Activated naive CD8-positive, alpha-beta T cell treated with anti-CD3 and anti-CD28 coated beads for 36 hours (primary cell): ENCODE results near the gene HES5. TPM values are rescaled to one million over a fixed set of nuclear protein-coding genes. Genes with fewer than 3 reads are reported as not detected.

Experiments used
- DNase-seq: peaks from one replicate; pipeline ENCODE4 v3.0.0; 2021
- H3K27ac Mint-ChIP-seq: one replicate; pipeline ENCODE4 v1.8.0; 2022; ENCODE audit warnings: mild to moderate bottlenecking, moderate library complexity, mixed read lengths
- H3K27me3 Mint-ChIP-seq: one replicate; pipeline ENCODE4 v1.8.0; 2022; ENCODE audit warnings: mild to moderate bottlenecking, mixed read lengths
- H3K36me3 Mint-ChIP-seq: one replicate; pipeline ENCODE4 v1.8.0; 2021; ENCODE audit warnings: mild to moderate bottlenecking, mixed read lengths
- H3K4me1 Mint-ChIP-seq: one replicate; pipeline ENCODE4 v1.8.0; 2021; ENCODE audit warnings: mixed read lengths
- H3K4me3 Mint-ChIP-seq: one replicate; pipeline ENCODE4 v1.8.0; 2022; ENCODE audit warnings: mild to moderate bottlenecking, moderate library complexity, mixed read lengths
- H3K9me3 Mint-ChIP-seq: one replicate; pipeline ENCODE4 v1.8.0; 2022; ENCODE audit warnings: mixed read lengths
- total RNA-seq, 2 experiments: library from RNA; stranded (reverse); gene quantifications; one replicate each; pipeline ENCODE4 v1.2.3, GENCODE V29; 2021

HES5 gene
- total RNA-seq, 2 experiments from 2014 or later: 0.28 TPM; not detected in 1

DNA sequence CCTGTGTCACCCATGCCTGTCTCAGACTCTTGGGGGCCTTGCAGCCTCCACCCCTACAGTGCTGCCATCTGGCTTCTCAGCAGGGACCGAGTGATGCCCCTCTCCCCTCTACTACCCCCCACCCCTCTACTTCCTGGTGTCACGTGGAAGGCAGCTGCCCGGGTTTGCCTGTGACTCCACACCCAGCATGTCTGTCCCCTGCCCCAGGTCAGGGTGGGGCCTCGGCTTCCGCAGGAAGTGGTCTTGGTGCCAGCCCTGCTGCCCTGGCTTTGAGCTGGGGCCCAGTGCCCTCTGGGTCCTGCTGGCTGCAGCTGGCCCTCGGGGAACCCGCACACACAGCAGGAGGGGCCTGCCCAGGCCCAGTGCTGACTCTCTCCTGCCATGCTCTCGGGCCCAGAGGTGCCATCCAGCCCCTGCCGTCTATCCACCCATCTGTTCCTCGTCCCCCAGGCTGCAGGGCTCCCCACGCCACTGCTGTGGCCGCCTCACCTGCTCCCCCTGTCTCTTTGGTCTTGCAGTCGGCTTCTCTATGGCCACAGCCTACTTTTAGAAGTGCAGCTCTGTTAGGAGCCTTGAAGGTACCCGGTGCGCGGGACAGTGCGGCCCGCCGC lies 30.0 kb downstream of the HES5 start:
- no peak overlapping the region for H3K4me3 Mint-ChIP-seq
- peaks cover 17% of the 10 kb centered on the region for H3K4me1 Mint-ChIP-seq
- no peak for DNase-seq
- no peaks in the 10 kb centered on the region for H3K36me3 Mint-ChIP-seq
- peak overlapping the region; percentile 74 for H3K27ac Mint-ChIP-seq
- no peaks in the 10 kb centered on the region for H3K9me3 Mint-ChIP-seq
- H3K27me3 Mint-ChIP-seq: no peaks in the 10 kb centered on the region

DNA sequence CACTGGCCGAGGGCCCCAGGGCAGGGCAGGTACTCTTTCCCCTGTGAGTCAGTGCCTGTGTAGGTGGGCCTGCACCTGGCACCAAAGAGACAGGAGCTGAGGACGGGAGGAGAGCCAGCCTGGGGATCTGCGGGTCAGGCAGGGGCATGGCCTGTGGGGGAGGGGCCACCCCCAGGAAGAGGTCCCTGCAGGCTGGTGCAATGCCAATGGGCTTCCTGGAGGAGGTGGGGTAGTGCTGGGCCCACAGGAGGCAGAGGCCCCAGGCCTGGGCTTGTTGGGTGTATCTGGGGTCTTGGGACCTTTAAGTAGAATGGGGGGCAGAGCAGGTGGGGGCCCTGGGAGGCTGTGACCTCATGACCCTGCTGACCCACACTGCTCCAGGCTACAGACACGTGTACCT lies 30.8 kb downstream of the HES5 start:
- DNase-seq: no peak
- no peak overlapping the region for H3K4me3 Mint-ChIP-seq
- H3K9me3 Mint-ChIP-seq: no peaks in the 10 kb centered on the region
- peaks cover 20% of the 10 kb centered on the region for H3K4me1 Mint-ChIP-seq
- H3K27me3 Mint-ChIP-seq: no peaks in the 10 kb centered on the region
- no peaks in the 10 kb centered on the region for H3K36me3 Mint-ChIP-seq
- no peak overlapping the region for H3K27ac Mint-ChIP-seq

DNA sequence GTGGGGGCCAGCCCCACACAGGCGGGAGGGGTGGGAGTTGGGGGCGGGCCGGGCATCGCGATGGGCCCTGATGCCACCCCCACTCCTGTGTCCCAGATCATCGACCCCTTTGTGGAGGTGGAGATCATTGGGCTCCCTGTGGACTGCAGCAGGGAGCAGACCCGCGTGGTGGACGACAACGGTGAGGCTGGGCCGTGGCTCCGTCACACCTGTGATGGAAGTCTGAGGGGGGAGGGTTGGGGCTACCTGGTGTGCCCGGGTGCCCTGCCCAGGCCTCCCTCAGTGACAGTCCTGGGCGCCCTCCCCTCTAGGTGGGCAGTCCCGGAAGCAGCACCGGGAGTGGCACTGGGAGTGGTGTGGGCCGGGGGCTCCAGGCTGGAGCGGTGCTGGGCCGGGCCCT lies 31.4 kb downstream of the HES5 start:
- Mint-ChIP-seq H3K4me3 (no peak overlapping the region), H3K4me1 (peaks cover 26% of the 10 kb centered on the region), H3K36me3 (no peaks in the 10 kb centered on the region), H3K27me3 (no peaks in the 10 kb centered on the region), H3K9me3 (no peaks in the 10 kb centered on the region), H3K27ac (no peak overlapping the region)
- no peak for DNase-seq

DNA sequence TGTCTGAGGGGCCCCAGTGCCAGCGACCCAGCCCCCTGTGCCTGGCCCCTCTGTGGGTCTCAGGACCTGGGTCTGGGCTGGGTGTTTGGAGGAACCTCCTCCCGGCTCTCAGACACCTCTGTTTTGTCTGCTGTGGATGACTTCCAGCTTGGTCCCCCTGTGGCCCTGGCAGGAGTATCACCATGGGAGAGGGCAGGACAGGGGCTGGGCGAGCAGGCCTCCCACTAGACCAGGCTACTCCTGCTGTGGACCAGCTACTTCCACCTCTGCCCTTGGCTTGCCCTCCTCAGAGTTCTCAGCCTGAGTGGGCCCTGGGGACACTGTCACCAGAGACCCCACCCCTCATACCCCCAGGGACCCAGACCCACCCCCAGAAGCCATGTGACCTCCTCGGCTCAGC lies 32.2 kb downstream of the HES5 start:
- Mint-ChIP-seq H3K27ac (no peak overlapping the region), H3K4me1 (peaks cover 33% of the 10 kb centered on the region)

DNA sequence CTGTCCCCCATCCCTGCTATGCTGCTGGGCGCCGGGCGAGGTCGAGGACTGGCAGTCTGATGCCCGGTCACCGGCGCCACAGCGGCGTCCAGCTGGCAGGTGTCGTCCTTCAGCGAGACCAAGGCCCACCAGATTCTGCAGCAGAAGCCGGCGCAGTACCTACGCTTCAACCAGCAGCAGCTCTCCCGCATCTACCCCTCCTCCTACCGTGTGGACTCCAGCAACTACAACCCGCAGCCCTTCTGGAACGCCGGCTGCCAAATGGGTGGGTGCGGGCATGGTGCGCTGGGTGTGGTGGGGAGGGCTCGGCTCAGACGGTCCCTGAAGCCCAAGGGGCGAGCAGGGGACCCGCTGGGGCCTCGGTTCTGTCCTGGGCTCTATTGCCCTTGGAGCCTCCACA lies 33.3 kb downstream of the HES5 start:
- no peak for DNase-seq
- Mint-ChIP-seq H3K27me3 (no peaks in the 10 kb centered on the region), H3K4me3 (no peak overlapping the region), H3K4me1 (peaks cover 34% of the 10 kb centered on the region), H3K36me3 (no peaks in the 10 kb centered on the region), H3K27ac (no peak overlapping the region), H3K9me3 (no peaks in the 10 kb centered on the region)

More for the DNA sequence above, 32.2 kb downstream of the HES5 start:
- Mint-ChIP-seq H3K9me3 (no peaks in the 10 kb centered on the region), H3K27me3 (no peaks in the 10 kb centered on the region), H3K36me3 (no peaks in the 10 kb centered on the region), H3K4me3 (no peak overlapping the region)
- DNase-seq: no peak

DNA sequence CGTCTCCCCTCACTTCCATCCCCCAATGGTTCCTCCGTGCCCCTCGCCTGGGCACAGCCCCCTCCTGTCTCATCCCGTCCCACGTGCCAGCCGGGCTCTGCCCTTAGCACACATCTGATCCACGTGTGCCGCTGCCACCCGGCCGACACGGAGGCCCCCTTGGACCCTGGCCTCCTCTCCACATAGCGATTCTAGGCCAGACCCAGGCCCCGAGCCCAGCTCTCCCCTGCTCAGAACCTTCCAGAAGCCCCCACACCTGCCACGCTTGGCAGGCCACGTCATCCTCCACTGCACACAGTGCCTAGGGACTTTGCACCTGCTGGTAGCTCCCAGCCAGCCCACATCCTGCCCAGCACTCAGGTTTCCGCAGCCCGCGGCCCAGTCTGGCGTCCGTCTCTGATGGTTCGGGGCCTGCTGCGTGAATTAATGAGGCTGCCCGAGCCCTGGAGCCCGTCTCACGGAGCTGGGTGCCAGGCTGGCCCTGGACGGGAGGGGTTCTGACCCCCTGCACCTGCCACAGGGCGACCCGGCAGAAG lies 33.9 kb downstream of the HES5 start:
- Mint-ChIP-seq H3K36me3 (no peaks in the 10 kb centered on the region), H3K27ac (peak overlapping the region; percentile 65), H3K4me3 (no peak overlapping the region), H3K27me3 (no peaks in the 10 kb centered on the region), H3K4me1 (peaks cover 34% of the 10 kb centered on the region), H3K9me3 (no peaks in the 10 kb centered on the region)
- DNase-seq: peak; percentile 26

DNA sequence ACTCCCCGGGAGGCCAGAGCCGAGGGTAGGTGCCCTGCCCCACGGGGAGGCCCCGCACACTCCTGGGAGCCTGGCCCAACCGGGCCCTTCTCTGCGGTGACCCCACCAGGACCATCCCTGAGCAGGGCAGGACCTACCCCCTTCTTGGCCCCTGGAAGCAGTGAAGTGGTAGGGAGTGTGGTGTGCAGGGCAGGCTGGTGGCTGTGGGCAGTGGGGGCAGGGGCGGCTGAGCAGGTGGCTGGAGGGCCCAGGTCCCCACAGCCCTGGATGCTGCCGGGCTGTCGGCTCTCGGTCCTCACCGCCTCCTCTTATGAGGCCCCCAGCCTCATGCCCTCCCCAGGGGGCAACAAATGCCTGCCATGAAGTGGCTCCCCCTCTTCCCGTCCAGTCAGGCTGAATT lies 34.5 kb downstream of the HES5 start:
- no peak for DNase-seq
- H3K36me3 Mint-ChIP-seq: no peaks in the 10 kb centered on the region
- no peaks in the 10 kb centered on the region for H3K9me3 Mint-ChIP-seq
- no peak overlapping the region for H3K4me3 Mint-ChIP-seq
- H3K4me1 Mint-ChIP-seq: peaks cover 34% of the 10 kb centered on the region
- H3K27ac Mint-ChIP-seq: no peak overlapping the region
- H3K27me3 Mint-ChIP-seq: no peaks in the 10 kb centered on the region

DNA sequence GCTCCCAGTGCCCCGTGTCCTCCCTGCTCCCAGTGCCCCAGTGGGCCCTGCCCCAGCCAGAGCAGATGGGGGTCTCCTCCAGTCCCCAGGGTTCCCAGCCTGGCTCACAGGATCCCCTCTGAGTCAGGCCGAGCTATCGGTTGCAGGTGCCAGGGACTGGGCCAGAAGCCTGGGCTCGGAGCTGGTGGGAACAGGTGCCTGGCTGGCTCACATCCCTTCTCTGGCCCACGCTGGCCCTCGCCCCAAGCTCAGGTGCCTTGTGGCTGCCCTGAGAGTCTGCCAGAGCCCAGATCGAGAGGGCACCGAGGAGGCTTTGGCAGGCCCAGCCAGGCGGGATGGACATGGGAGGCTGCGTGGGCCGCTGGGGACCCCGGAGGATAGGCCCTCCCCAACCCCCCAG lies 35.0 kb downstream of the HES5 start:
- DNase-seq: no peak
- no peak overlapping the region for H3K27ac Mint-ChIP-seq
- no peaks in the 10 kb centered on the region for H3K9me3 Mint-ChIP-seq
- no peak overlapping the region for H3K4me3 Mint-ChIP-seq
- H3K36me3 Mint-ChIP-seq: no peaks in the 10 kb centered on the region
- H3K4me1 Mint-ChIP-seq: peaks cover 29% of the 10 kb centered on the region
- no peaks in the 10 kb centered on the region for H3K27me3 Mint-ChIP-seq

DNA sequence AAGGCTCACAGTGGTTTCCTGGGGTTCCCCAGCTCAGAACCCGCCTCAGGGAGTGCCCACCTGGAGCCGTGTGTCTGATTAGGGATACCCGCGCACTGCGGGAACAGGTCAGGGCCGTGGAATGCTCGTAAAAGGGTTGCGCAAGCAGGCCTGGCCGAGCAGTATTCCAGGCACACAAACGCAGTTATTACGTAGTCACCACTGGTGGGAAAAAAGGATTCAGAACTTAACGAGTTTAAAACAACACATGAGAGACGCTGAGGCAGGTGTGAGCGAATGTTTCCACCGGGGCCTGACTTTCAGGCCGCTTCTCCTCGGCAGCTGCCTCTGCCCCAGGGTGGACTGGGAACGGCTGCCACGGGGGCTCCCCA lies 35.8 kb downstream of the HES5 start:
- H3K36me3 Mint-ChIP-seq: no peaks in the 10 kb centered on the region
- no peak for DNase-seq

DNA sequence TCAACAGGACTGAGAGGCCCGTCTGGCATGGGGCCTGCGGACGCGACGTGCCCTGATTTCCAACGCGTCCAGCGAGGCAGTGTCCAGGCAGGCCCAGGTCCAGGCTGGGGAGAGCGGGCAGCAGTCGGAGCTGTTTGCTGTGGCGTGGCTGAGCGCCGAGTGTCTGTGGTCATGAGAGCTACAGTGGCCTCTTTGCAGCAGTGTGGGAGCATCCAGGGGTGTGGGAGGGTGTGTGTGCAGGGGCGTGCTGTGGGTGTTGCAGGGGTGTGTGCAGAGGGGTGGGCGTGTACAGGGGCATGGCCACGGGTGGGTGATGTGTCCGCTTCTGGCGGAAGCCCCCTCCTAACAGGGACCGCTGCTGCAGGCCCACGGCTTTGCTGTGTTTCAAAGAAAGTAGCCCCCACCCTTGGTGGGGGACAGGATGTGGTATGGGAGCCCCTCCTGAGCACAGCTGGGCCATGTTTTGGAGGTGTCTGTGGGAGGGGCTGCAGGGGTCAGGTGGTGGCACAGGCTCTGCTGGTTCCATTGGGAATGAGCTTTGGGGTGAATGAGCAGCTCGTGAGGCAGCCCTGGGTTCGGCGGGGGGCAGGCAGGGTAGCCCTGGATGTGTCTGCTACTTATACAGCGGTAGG lies 36.3 kb downstream of the HES5 start:
- Mint-ChIP-seq H3K36me3 (peaks cover 1% of the 10 kb centered on the region), H3K4me1 (peaks cover 24% of the 10 kb centered on the region), H3K27me3 (no peaks in the 10 kb centered on the region), H3K9me3 (no peaks in the 10 kb centered on the region), H3K27ac (peak overlapping the region; percentile 63), H3K4me3 (no peak overlapping the region)
- DNase-seq: no peak

More for the DNA sequence above, 35.8 kb downstream of the HES5 start:
- Mint-ChIP-seq H3K9me3 (no peaks in the 10 kb centered on the region), H3K4me1 (peaks cover 27% of the 10 kb centered on the region), H3K27me3 (no peaks in the 10 kb centered on the region), H3K27ac (peak overlapping the region; percentile 63), H3K4me3 (no peak overlapping the region)

DNA sequence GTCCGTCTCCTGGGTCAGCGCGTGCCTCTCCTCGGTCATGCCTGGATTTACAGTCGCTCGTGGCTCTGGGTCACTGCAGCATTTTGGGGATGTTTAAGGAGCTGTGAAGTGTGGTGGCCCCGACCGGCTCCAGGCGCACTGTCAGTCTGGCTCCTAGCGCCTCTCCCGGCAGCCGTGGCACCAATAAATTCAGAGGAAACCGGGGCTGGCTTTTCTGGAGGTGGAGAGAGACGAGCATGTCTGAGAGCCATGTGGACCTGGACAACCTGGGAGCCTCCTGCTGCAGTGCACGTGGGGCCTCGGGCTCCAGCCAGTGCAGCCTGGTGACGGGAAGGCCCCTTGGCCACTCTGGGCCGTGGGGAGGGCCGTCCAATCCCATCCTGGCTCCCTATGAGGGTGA lies 36.8 kb downstream of the HES5 start:
- H3K4me1 Mint-ChIP-seq: peaks cover 24% of the 10 kb centered on the region
- no peak for DNase-seq
- no peaks in the 10 kb centered on the region for H3K9me3 Mint-ChIP-seq
- H3K27me3 Mint-ChIP-seq: no peaks in the 10 kb centered on the region
- peaks cover 2% of the 10 kb centered on the region for H3K36me3 Mint-ChIP-seq
- no peak overlapping the region for H3K4me3 Mint-ChIP-seq
- H3K27ac Mint-ChIP-seq: no peak overlapping the region

DNA sequence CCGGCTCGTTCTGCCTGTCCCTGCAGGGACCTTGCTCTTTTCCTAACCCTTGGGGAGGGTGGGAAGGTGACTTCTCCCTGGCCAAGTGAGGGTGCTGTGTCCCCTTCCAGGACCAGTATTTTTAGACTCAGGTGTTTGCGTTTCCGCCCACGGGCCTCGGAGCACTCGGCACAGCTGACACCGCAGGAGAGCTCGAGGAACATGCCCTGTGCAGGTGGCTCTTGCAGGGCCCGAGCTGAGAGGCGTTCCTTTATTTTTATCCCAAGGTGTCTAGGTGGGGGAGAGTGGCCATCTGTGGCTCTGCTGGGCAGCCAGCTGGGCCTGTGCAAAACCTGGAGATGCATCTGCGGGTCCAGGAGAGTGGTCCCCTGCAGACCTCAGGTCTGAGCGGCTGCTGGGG lies 38.0 kb downstream of the HES5 start:
- DNase-seq: no peak
- Mint-ChIP-seq H3K27ac (no peak overlapping the region), H3K36me3 (peaks cover 7% of the 10 kb centered on the region), H3K4me3 (no peak overlapping the region), H3K27me3 (no peaks in the 10 kb centered on the region), H3K4me1 (peaks cover 24% of the 10 kb centered on the region), H3K9me3 (peaks cover 2% of the 10 kb centered on the region)

DNA sequence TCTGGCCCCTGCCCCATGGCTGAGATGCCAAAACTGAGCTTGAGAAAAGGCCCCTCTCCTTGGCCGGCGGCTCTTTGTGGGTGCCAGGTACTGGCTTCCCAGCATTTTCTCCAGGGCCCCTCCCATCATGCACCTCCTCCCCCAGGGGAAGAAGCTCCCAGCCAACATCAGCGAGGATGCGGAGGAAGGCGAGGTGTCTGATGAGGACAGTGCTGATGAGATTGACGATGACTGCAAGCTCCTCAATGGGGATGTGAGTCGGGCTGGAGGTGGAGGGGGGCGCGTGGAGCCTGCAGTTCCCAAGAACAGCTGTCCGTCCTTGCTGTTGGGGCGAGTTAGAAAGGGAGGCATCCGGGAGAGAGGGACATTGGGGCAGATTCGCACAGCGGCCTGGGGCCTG lies 40.4 kb downstream of the HES5 start:
- DNase-seq: no peak
- Mint-ChIP-seq H3K36me3 (peaks cover 7% of the 10 kb centered on the region), H3K9me3 (peaks cover 2% of the 10 kb centered on the region), H3K27me3 (no peaks in the 10 kb centered on the region), H3K4me1 (peaks cover 16% of the 10 kb centered on the region), H3K27ac (no peak overlapping the region), H3K4me3 (no peak overlapping the region)

DNA sequence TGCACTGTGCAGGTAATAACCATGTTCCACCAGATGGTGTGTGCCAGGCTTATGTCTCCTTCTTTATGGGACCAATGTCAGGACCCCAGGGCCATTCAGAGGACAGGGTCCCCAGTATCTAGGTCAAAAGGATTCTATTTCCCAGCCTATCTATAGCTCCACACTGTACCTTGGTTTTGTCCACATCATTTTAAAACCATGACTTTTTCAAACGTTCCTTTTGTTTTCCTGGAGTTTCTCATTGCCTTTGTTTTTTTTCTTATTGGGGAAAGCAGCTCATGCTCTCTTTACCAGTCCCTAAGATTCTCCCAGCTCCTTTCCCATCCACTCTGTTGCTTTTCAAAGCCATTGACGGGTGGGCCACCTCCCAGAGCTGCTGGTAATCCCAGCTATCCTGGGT lies 41.4 kb downstream of the HES5 start:
- Mint-ChIP-seq H3K27ac (no peak overlapping the region), H3K36me3 (peaks cover 7% of the 10 kb centered on the region), H3K27me3 (no peaks in the 10 kb centered on the region), H3K4me1 (peaks cover 13% of the 10 kb centered on the region), H3K9me3 (peaks cover 2% of the 10 kb centered on the region), H3K4me3 (no peak overlapping the region)
- no peak for DNase-seq

DNA sequence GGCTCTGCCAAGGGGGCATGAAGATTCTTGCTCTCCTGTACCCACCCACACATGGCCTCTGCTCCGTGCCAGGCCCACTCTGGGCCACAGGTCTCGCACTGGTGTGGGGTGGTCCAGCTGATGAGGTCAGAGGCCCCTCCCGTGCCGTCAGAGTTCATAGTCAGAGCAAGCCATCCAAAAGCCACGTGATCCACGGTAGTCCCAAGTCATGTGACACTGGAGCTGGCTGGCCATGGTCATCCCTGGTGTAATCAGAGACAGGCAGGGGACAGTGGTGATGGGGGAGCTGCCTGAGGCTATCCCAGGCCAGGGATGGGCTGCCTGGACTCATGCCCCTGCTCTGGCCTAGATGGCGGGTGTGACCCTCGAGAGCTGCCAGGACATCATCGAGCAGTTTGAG lies 43.5 kb downstream of the HES5 start:
- Mint-ChIP-seq H3K9me3 (peaks cover 2% of the 10 kb centered on the region), H3K27ac (no peak overlapping the region), H3K27me3 (no peaks in the 10 kb centered on the region), H3K4me3 (no peak overlapping the region), H3K4me1 (peaks cover 4% of the 10 kb centered on the region), H3K36me3 (peaks cover 7% of the 10 kb centered on the region)
- no peak for DNase-seq

DNA sequence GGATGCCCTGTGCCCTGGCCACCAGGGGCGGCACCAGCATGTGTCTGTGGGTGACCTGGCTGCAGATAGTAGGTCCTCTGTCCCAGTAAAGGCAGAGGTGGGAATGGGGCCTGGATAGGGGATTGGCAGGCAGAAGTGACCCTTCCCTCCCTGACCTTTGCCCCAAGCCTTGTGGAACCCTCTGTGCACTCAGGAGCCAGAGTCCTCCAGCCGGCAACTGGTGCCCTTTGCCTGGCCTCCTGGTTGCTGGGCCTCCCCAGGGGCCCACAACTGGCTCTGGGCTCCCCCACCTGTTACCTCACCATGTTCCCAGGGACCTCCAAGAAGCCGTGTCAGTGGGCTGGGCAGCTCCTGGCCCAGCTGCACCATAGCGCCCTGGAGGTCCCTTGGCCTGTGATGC lies 44.0 kb downstream of the HES5 start:
- no peaks in the 10 kb centered on the region for H3K27me3 Mint-ChIP-seq
- peaks cover 7% of the 10 kb centered on the region for H3K36me3 Mint-ChIP-seq
- H3K27ac Mint-ChIP-seq: no peak overlapping the region
- peaks cover 2% of the 10 kb centered on the region for H3K9me3 Mint-ChIP-seq
- H3K4me1 Mint-ChIP-seq: peaks cover 4% of the 10 kb centered on the region
- no peak for DNase-seq
- H3K4me3 Mint-ChIP-seq: no peak overlapping the region
